HCT116 (cell line): ENCODE results near the gene GMPR2. TPM values are rescaled to one million over a fixed set of nuclear protein-coding genes. Genes with fewer than 3 reads are reported as not detected.

Experiments
- ATAC-seq: fragments of 200-7000 bp; cut with Tn5 transposase; 2 replicates; pipeline ENCODE4 v1.9.1; 2020; ENCODE audit warnings: mild to moderate bottlenecking, moderate library complexity
- BruUV-seq: library from RNA; stranded (reverse); fragments of 400-500 nt; replicated peaks from 2 replicates; lab custom pipeline; 2021; lab: Mats Ljungman, UMichigan
- CTCF ChIA-PET: fragments of 300-600 bp; sonication (Branson Sonifier 250); formaldehyde crosslinking; loops from one replicate; lab custom pipeline; 2021; ENCODE audit warnings: antibody characterized with exemption; lab: Charles Lee
- POLR2A ChIA-PET: fragments of 300-600, 350-600 bp; sonication (Branson Sonifier 250); formaldehyde crosslinking; loops from one replicate; lab custom pipeline; 2021; ENCODE audit warnings: antibody characterized with exemption; lab: Charles Lee
- RAD21 ChIA-PET, 2 experiments: fragments of 300-600 bp; sonication (Branson Sonifier 250); formaldehyde crosslinking; loops; one replicate each; lab custom pipeline; 2023; ENCODE audit warnings: low total read pairs in 2 of 2; ENCODE audit not compliant: uncharacterized antibody in 2 of 2, unreplicated experiment in 2 of 2, low non-redundant PET in 1 of 2; lab: Charles Lee
- DNase-seq: peaks from one replicate; pipeline ENCODE4 v3.0.0-alpha.2; 2010; ENCODE audit warnings: low read depth, low spot score
- H2AFZ ChIP-seq: fragments of 200-600 bp; shearing (Covaris generic), sonication (generic); 2 replicates; pipeline ENCODE4 v1.6.1; 2017; ENCODE audit warnings: low read depth, mixed run types, mixed read lengths, antibody characterized with exemption, low read length; ENCODE audit not compliant: poor library complexity, severe bottlenecking
- H3K27ac ChIP-seq: 2 replicates; pipeline ENCODE4 v1.5.1; 2012; ENCODE audit warnings: low read depth, low read length
- H3K27me3 ChIP-seq: fragments of 200-600 bp; sonication (generic); 2 replicates; pipeline ENCODE4 v1.6.1; 2016; ENCODE audit warnings: mixed run types, low read length, mixed read lengths; ENCODE audit not compliant: insufficient read depth
- H3K36me3 ChIP-seq, 2 experiments: fragments of 200-500 bp in 1 of 2; fragments of 200-600 bp in 1 of 2; sonication (Bioruptor generic) in 1 of 2; sonication (generic) in 1 of 2; 2 replicates each; pipeline versions ENCODE4 v1.5.1 to v1.6.1; 2014 to 2016; ENCODE audit warnings: low read length in 2 of 2, inconsistent platforms in 1 of 2, mixed read lengths in 1 of 2, mixed run types in 1 of 2; ENCODE audit not compliant: insufficient read depth in 2 of 2, control insufficient read depth in 1 of 2
- H3K4me1 ChIP-seq, 2 experiments: fragments of 200-600 bp in 1 of 2; sonication (generic) in 1 of 2; 2 replicates each; pipeline versions ENCODE4 v1.5.1 to v1.6.1; 2012 to 2017; ENCODE audit warnings: low read length in 2 of 2, inconsistent platforms in 1 of 2, mild to moderate bottlenecking in 1 of 2, mixed read lengths in 1 of 2, mixed run types in 1 of 2, moderate library complexity in 1 of 2; ENCODE audit not compliant: insufficient read depth in 2 of 2, control insufficient read depth in 1 of 2
- H3K4me2 ChIP-seq: fragments of 200-600 bp; sonication (generic); 2 replicates; pipeline ENCODE4 v1.6.1; 2017; ENCODE audit warnings: mixed run types, low read length, mixed read lengths
- H3K4me3 ChIP-seq, 2 experiments: fragments of 200-600 bp in 1 of 2; sonication (generic) in 1 of 2; replicated peaks in 1 of 2; 2 replicates each; pipeline ENCODE4 v1.5.1; 2011 to 2016; ENCODE audit warnings: low read length in 2 of 2, control low read depth in 1 of 2, low read depth in 1 of 2, mild to moderate bottlenecking in 1 of 2, mixed read lengths in 1 of 2, mixed run types in 1 of 2
- H3K79me2 ChIP-seq: fragments of 200-600 bp; sonication (generic); 2 replicates; pipeline ENCODE4 v1.6.1; 2017; ENCODE audit warnings: mild to moderate bottlenecking, mixed run types, low read length, moderate library complexity, mixed read lengths; ENCODE audit not compliant: insufficient read depth
- H3K9ac ChIP-seq: fragments of 200-600 bp; sonication (generic); 2 replicates; pipeline ENCODE4 v1.6.1; 2016; ENCODE audit warnings: low read length, mixed read lengths
- H3K9me2 ChIP-seq: fragments of 200-600 bp; sonication (generic), shearing (Covaris generic); 2 replicates; pipeline ENCODE4 v1.6.1; 2017; ENCODE audit warnings: mixed run types, mild to moderate bottlenecking, moderate library complexity; ENCODE audit not compliant: insufficient read depth
- H3K9me3 ChIP-seq, 2 experiments: fragments of 200-500 bp in 1 of 2; fragments of 200-600 bp in 1 of 2; sonication (Bioruptor generic) in 1 of 2; sonication (generic) in 1 of 2; 2 replicates each; pipeline ENCODE4 v1.6.1; 2014 to 2017; ENCODE audit warnings: low read length in 2 of 2, mixed read lengths in 2 of 2, inconsistent platforms in 1 of 2, low read depth in 1 of 2, mild to moderate bottlenecking in 1 of 2, mixed run types in 1 of 2, moderate library complexity in 1 of 2; ENCODE audit not compliant: control insufficient read depth in 1 of 2, insufficient read depth in 1 of 2
- H4K20me1 ChIP-seq: fragments of 200-600 bp; sonication (generic), shearing (Covaris generic); 2 replicates; pipeline ENCODE4 v1.6.1; 2017; ENCODE audit warnings: mixed run types, mild to moderate bottlenecking, moderate library complexity; ENCODE audit not compliant: insufficient read depth
- CEBPB ChIP-seq: IDR thresholded peaks from 2 replicates; pipeline ENCODE4 v1.6.1; 2012; ENCODE audit warnings: low read depth
- EGR1 ChIP-seq: IDR thresholded peaks from 2 replicates; pipeline ENCODE4 v1.6.1; 2012; ENCODE audit warnings: low read depth
- ELF1 ChIP-seq: IDR thresholded peaks from 2 replicates; pipeline ENCODE4 v1.6.1; 2012; ENCODE audit warnings: low read depth, borderline replicate concordance
- EZH2 ChIP-seq: fragments of 200-600 bp; sonication (generic); IDR thresholded peaks from 2 replicates; pipeline ENCODE4 v1.6.1; 2017; ENCODE audit warnings: antibody characterized with exemption, mixed run types
- EZH2phosphoT487 ChIP-seq: fragments of 200-600 bp; IDR thresholded peaks from 2 replicates; pipeline ENCODE4 v1.6.1; 2018; ENCODE audit warnings: antibody characterized with exemption, borderline replicate concordance
- FOSL1 ChIP-seq: IDR thresholded peaks from 2 replicates; pipeline ENCODE4 v1.6.1; 2012; ENCODE audit warnings: low read depth
- JUND ChIP-seq: IDR thresholded peaks from 2 replicates; pipeline ENCODE4 v1.6.1; 2012
- POLR2A ChIP-seq: IDR thresholded peaks from 2 replicates; pipeline ENCODE4 v1.7.0; 2011; ENCODE audit warnings: borderline replicate concordance; ENCODE audit not compliant: insufficient read depth, insufficient read length; ENCODE audit errors: extremely low read depth
- RAD21 ChIP-seq: IDR thresholded peaks from 2 replicates; pipeline ENCODE4 v1.6.1; 2012; ENCODE audit warnings: low read depth, mild to moderate bottlenecking
- REST ChIP-seq: IDR thresholded peaks from 2 replicates; pipeline ENCODE4 v1.6.1; 2012; ENCODE audit warnings: low read depth
- SIN3A ChIP-seq: IDR thresholded peaks from 2 replicates; pipeline ENCODE4 v1.6.1; 2012; ENCODE audit warnings: low read depth
- SP1 ChIP-seq: IDR thresholded peaks from 2 replicates; pipeline ENCODE4 v1.6.1; 2012; ENCODE audit warnings: low read depth
- SRF ChIP-seq: IDR thresholded peaks from 2 replicates; pipeline ENCODE4 v1.6.1; 2012; ENCODE audit warnings: low read depth
- YY1 ChIP-seq: IDR thresholded peaks from 2 replicates; pipeline ENCODE4 v1.6.1; 2011; ENCODE audit warnings: low read length, low read depth, moderate library complexity, mild to moderate bottlenecking; ENCODE audit not compliant: insufficient replicate concordance; ENCODE audit errors: extremely low read depth
- ZFX ChIP-seq: fragments of 450-650 bp; IDR thresholded peaks from 2 replicates; pipeline ENCODE4 v1.6.1; 2017
- ZNF274 ChIP-seq: fragments of 200-500 bp; sonication (Bioruptor generic); IDR thresholded peaks from 2 replicates; pipeline ENCODE4 v1.6.1; 2014; ENCODE audit warnings: mild to moderate bottlenecking, low read depth, low read length, inconsistent platforms
- intact Hi-C: fragments of 100-400 bp; cut with micrococcal nuclease; formaldehyde crosslinking; loops from 2 replicates; pipeline ENCODE4 v1.10.0; 2022
- total RNA-seq: library from RNA; stranded (reverse); gene quantifications from one replicate; pipeline ENCODE4 v1.2.1, GENCODE V29; 2021; ENCODE audit not compliant: unreplicated experiment
- TF ChIP-seq, protein P1 (sequence below), 3 experiments: fragments of 200-600 bp in 1 of 3; sonication (generic) in 1 of 3; IDR thresholded peaks in 2 of 3; conservative IDR thresholded peaks in 1 of 3; 2 replicates each; pipeline ENCODE4 v1.5.1; 2012 to 2017; ENCODE audit warnings: low read depth in 2 of 3, low read length in 2 of 3, antibody characterized with exemption in 1 of 3, borderline replicate concordance in 1 of 3, control low read depth in 1 of 3, mild to moderate bottlenecking in 1 of 3, mixed read lengths in 1 of 3, mixed run types in 1 of 3, moderate library complexity in 1 of 3; ENCODE audit not compliant: insufficient read depth in 1 of 3
- TF ChIP-seq, protein P2 (sequence below): IDR thresholded peaks from 2 replicates; pipeline ENCODE4 v1.6.1; 2011; ENCODE audit warnings: mild to moderate bottlenecking, low read length, moderate library complexity; ENCODE audit not compliant: insufficient replicate concordance; ENCODE audit errors: extremely low read depth
- TF ChIP-seq, protein P3 (sequence below): IDR thresholded peaks from 2 replicates; pipeline ENCODE4 v1.6.1; 2012

The GMPR2 gene
- total RNA-seq, 1 experiment from 2014 or later: 66.9 TPM

DNA sequence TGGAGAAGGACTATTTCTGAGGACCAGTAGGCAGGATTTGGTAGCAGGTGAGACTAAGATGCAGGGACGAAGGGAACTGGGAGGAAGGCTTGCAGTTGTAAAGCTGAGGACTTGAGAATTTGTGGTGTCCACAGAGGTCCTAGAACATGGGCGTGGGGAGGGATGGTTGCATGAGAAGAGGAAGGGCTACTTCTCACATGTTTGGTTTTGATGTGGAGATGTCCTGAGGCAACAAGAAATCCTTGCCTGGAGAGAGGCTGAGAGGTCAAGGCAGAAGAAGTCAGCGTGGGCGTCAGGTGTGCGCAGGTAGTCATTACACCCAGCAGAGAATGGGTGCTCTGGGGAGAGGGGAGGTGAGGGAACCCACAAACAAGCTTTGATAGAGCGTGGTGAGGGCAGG is 44.3 kb downstream of the GMPR2 start:
- BruUV-seq: no TSS peak
- H3K79me2 ChIP-seq: no peaks in the 10 kb centered on the region
- no peak overlapping the region for H3K9ac ChIP-seq
- DNase-seq (no peak), ATAC-seq (no peak)
- CTCF ChIA-PET: no interaction called here
- no peak overlapping the region for H3K4me2 ChIP-seq
- no peak overlapping the region for H2AFZ ChIP-seq
- no peaks in the 10 kb centered on the region for H3K9me3 ChIP-seq
- H3K36me3 ChIP-seq: no peaks in the 10 kb centered on the region
- peaks cover 4 to 9% of the 10 kb centered on the region in 2 experiments; a peak in 3 of 4 replicates for H3K4me1 ChIP-seq
- H4K20me1 ChIP-seq: no peaks in the 10 kb centered on the region
- TF ChIP-seq REST (no peak), EZH2phosphoT487 (no peak), POLR2A (no peak), SP1 (no peak), ZFX (no peak), EZH2 (no peak), EGR1 (no peak), CEBPB (no peak), ELF1 (no peak), RAD21 (no peak), SRF (no peak), FOSL1 (no peak), SIN3A (no peak), JUND (no peak), ZNF274 (no peak), YY1 (no peak)
- TF ChIP-seq, protein P1, sequence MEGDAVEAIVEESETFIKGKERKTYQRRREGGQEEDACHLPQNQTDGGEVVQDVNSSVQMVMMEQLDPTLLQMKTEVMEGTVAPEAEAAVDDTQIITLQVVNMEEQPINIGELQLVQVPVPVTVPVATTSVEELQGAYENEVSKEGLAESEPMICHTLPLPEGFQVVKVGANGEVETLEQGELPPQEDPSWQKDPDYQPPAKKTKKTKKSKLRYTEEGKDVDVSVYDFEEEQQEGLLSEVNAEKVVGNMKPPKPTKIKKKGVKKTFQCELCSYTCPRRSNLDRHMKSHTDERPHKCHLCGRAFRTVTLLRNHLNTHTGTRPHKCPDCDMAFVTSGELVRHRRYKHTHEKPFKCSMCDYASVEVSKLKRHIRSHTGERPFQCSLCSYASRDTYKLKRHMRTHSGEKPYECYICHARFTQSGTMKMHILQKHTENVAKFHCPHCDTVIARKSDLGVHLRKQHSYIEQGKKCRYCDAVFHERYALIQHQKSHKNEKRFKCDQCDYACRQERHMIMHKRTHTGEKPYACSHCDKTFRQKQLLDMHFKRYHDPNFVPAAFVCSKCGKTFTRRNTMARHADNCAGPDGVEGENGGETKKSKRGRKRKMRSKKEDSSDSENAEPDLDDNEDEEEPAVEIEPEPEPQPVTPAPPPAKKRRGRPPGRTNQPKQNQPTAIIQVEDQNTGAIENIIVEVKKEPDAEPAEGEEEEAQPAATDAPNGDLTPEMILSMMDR (IDR thresholded peaks at IDR 0.05 in 2 of 3, conservative IDR thresholded peaks at IDR 0.05 in 1 of 3; ENCODE audit: borderline replicate concordance in 1 of 3, insufficient read depth in 1 of 3, low read depth in 2 of 3, low read length in 2 of 3): no peak
- TF ChIP-seq, protein P2, sequence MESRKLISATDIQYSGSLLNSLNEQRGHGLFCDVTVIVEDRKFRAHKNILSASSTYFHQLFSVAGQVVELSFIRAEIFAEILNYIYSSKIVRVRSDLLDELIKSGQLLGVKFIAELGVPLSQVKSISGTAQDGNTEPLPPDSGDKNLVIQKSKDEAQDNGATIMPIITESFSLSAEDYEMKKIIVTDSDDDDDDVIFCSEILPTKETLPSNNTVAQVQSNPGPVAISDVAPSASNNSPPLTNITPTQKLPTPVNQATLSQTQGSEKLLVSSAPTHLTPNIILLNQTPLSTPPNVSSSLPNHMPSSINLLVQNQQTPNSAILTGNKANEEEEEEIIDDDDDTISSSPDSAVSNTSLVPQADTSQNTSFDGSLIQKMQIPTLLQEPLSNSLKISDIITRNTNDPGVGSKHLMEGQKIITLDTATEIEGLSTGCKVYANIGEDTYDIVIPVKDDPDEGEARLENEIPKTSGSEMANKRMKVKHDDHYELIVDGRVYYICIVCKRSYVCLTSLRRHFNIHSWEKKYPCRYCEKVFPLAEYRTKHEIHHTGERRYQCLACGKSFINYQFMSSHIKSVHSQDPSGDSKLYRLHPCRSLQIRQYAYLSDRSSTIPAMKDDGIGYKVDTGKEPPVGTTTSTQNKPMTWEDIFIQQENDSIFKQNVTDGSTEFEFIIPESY: no peak
- TF ChIP-seq, protein P3, sequence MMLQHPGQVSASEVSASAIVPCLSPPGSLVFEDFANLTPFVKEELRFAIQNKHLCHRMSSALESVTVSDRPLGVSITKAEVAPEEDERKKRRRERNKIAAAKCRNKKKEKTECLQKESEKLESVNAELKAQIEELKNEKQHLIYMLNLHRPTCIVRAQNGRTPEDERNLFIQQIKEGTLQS: no peak
- POLR2A ChIA-PET: no interaction called here
- H3K4me3 ChIP-seq: no peak overlapping the region
- intact Hi-C loops: no loop called here
- no peak overlapping the region for H3K27ac ChIP-seq
- RAD21 ChIA-PET: no interaction called here
- no peaks in the 10 kb centered on the region for H3K9me2 ChIP-seq
- no peaks in the 10 kb centered on the region for H3K27me3 ChIP-seq
